K562 (cell line): ENCODE results near the gene GRIK3. TPM values are rescaled to one million over a fixed set of nuclear protein-coding genes. Genes with fewer than 3 reads are reported as not detected.

Source experiments
- ATAC-seq: fragments of 200-7000 bp; cut with Tn5 transposase; 3 replicates; pipeline ENCODE4 v1.9.1; 2020; ENCODE audit warnings: moderate library complexity
- BruUV-seq: library from RNA; stranded (reverse); fragments of 400-500 nt; replicated peaks from 2 replicates; lab custom pipeline; 2021; lab: Mats Ljungman, UMichigan
- CTCF ChIA-PET: fragments of 300-600 bp; formaldehyde crosslinking; extraction: SDS; loops from one replicate; lab custom pipeline; 2021; ENCODE audit warnings: low intra/inter-chr PET ratio; lab: Yijun Ruan, JAX
- POLR2A ChIA-PET: fragments of 300-600, 350-650 bp; sonication (Branson Sonifier 250); formaldehyde crosslinking; extraction: SDS; loops from one replicate; lab custom pipeline; 2021; ENCODE audit warnings: antibody characterized with exemption, inconsistent platforms; lab: Yijun Ruan, JAX
- DNase-seq, 4 experiments: peaks; one replicate each; pipeline versions ENCODE4 v3.0.0 to v3.0.0-alpha.2; 2011 to 2018; ENCODE audit warnings: low spot score in 3 of 4, mixed read lengths in 3 of 4; ENCODE audit errors: extremely low read depth in 1 of 4
- FAIRE-seq: peaks from 2 replicates; lab custom pipeline; 2011; peaks lifted over from hg19 to GRCh38; lab: Jason Lieb, UNC
- H2AFZ ChIP-seq: 2 replicates; pipeline ENCODE4 v1.6.0; 2011; ENCODE audit warnings: low read depth, low read length, control low read depth, inconsistent platforms
- H3K27ac ChIP-seq: fragments of 200-600 bp; 3 replicates; pipeline ENCODE4 v1.8.0; 2011; ENCODE audit warnings: low read depth, mild to moderate bottlenecking, control low read depth, inconsistent platforms, low read length, moderate library complexity, mixed read lengths; ENCODE audit errors: extremely low read depth
- H3K27me3 ChIP-seq, 2 experiments: fragments of 300-600 bp in 1 of 2; 2 replicates in 1 of 2; 3 replicates in 1 of 2; pipeline versions ENCODE4 v1.6.0 to v1.8.0; 2011; ENCODE audit warnings: inconsistent platforms in 2 of 2, low read length in 2 of 2, mild to moderate bottlenecking in 1 of 2, mixed read lengths in 1 of 2, moderate library complexity in 1 of 2; ENCODE audit not compliant: control insufficient read depth in 2 of 2, insufficient read depth in 2 of 2
- H3K36me3 ChIP-seq: fragments of 300-600 bp; 3 replicates; pipeline ENCODE4 v1.8.0; 2011; ENCODE audit warnings: mild to moderate bottlenecking, low read length, inconsistent platforms; ENCODE audit not compliant: control insufficient read depth, insufficient read depth
- H3K4me1 ChIP-seq, 2 experiments: fragments of 200-600 bp in 1 of 2; replicated peaks in 1 of 2; 2 replicates in 1 of 2; 3 replicates in 1 of 2; pipeline versions ENCODE4 v1.5.1 to v1.8.0; 2011; ENCODE audit warnings: inconsistent platforms in 2 of 2, low read length in 2 of 2, mild to moderate bottlenecking in 1 of 2, mixed read lengths in 1 of 2, moderate library complexity in 1 of 2; ENCODE audit not compliant: control insufficient read depth in 2 of 2, insufficient read depth in 2 of 2
- H3K4me2 ChIP-seq: 2 replicates; pipeline ENCODE4 v1.6.1; 2011; ENCODE audit warnings: low read length, control low read depth, inconsistent platforms, mixed read lengths; ENCODE audit not compliant: insufficient read depth
- H3K4me3 ChIP-seq: fragments of 200-600 bp; sonication (generic), shearing (Covaris generic); 2 replicates; pipeline ENCODE4 v1.5.1; 2016; ENCODE audit warnings: control low read depth, inconsistent platforms
- H3K79me2 ChIP-seq: fragments of 200-600 bp; 3 replicates; pipeline ENCODE4 v1.8.0; 2011; ENCODE audit warnings: low read length, inconsistent platforms; ENCODE audit not compliant: control insufficient read depth, insufficient read depth
- H3K9ac ChIP-seq, 2 experiments: 2 replicates each; pipeline versions ENCODE4 v1.6.0 to v1.6.1; 2011; ENCODE audit warnings: low read depth in 2 of 2, low read length in 2 of 2, control low read depth in 1 of 2, inconsistent platforms in 1 of 2, mild to moderate bottlenecking in 1 of 2, mixed read lengths in 1 of 2; ENCODE audit not compliant: insufficient read depth in 1 of 2
- H3K9me1 ChIP-seq: one replicate; pipeline ENCODE4 v1.6.0; 2011; ENCODE audit warnings: inconsistent platforms, mild to moderate bottlenecking, low read length, moderate library complexity; ENCODE audit not compliant: control insufficient read depth, insufficient read depth
- H3K9me3 ChIP-seq: replicated peaks from 2 replicates; pipeline ENCODE4 v1.5.1; 2011; ENCODE audit warnings: low read depth, low read length, inconsistent platforms; ENCODE audit not compliant: control insufficient read depth, insufficient read depth
- H4K20me1 ChIP-seq: replicated peaks from 2 replicates; pipeline ENCODE4 v1.6.1; 2011; ENCODE audit warnings: low read length, inconsistent platforms, mixed read lengths; ENCODE audit not compliant: control insufficient read depth, insufficient read depth
- ERF ChIP-seq: fragments of 450-650 bp; formaldehyde crosslinking; IDR thresholded peaks from 2 replicates; pipeline ENCODE4 v1.4.0; 2020; ENCODE audit warnings: mild to moderate bottlenecking, mixed read lengths
- GABPA ChIP-seq: fragments of 200-800 bp; sonication (Bioruptor generic); conservative IDR thresholded peaks from 2 replicates; pipeline ENCODE4 v1.6.1; 2016; ENCODE audit warnings: low read depth, missing genetic modification characterization, missing compliant biosample characterization
- ZBTB40 ChIP-seq, 2 experiments: fragments of 450-650 bp in 1 of 2; sonication (generic) in 1 of 2; formaldehyde crosslinking in 1 of 2; IDR thresholded peaks; 2 replicates each; pipeline versions ENCODE4 v1.7.1 to v1.9.0; 2016 to 2022; ENCODE audit warnings: inconsistent platforms in 1 of 2, mild to moderate bottlenecking in 1 of 2, missing genetic modification reagents in 1 of 2
- ZNF143 ChIP-seq: sonication (generic); formaldehyde crosslinking; IDR thresholded peaks from 2 replicates; pipeline ENCODE4 v1.9.0; 2022; ENCODE audit warnings: mild to moderate bottlenecking, missing genetic modification reagents
- ZNF311 ChIP-seq: fragments of 250-450 bp; sonication (Bioruptor Pico); IDR thresholded peaks from 2 replicates; pipeline ENCODE4 v1.4.0; 2020; ENCODE audit warnings: mild to moderate bottlenecking, moderate library complexity
- WGBS: fragments of 100-300 bp; shearing (Covaris generic); methylation state at CpG from one replicate; pipeline ENCODE4 v1.1.6; 2016; ENCODE audit warnings: low coverage, mixed read lengths; ENCODE audit not compliant: insufficient coverage; ENCODE audit errors: missing lambda C conversion rate; 5-methylcytosine and 5-hydroxymethylcytosine counted together
- in situ Hi-C: fragments of 300-500 bp; cut with MboI; formaldehyde crosslinking; loops from 4 replicates; pipeline ENCODE4 v1.15.0; 2018; ENCODE audit warnings: inconsistent platforms, mixed read lengths
- intact Hi-C: fragments of 100-400 bp; cut with micrococcal nuclease; formaldehyde crosslinking; loops from 2 replicates; pipeline ENCODE4 v1.14.2; 2022
- polyA plus RNA-seq, 8 experiments: library from polyadenylated mRNA; depleted of rRNA in 4 of 8; stranded (reverse) in 5 of 8; unstranded in 3 of 8; fragments of >200 nt; fragmentation: Nextera tagmentation in 2 of 8; fragmentation: Illumina TruSeq in 1 of 8; extraction: Ambion mirVana in 2 of 8; extraction: Trizol in 1 of 8; gene quantifications; 2 replicates each; pipeline versions ENCODE4 v1.2.1 to v1.2.3, GENCODE V29; 2011 to 2014; ENCODE audit warnings: inconsistent platforms in 1 of 8, missing spikeins in 1 of 8
- total RNA-seq, 7 experiments: library from RNA; depleted of rRNA in 6 of 7; stranded (reverse); fragments of >200 nt in 6 of 7; fragmentation: Illumina TruSeq in 2 of 7; extraction: Trizol in 2 of 7; gene quantifications; 2 replicates each; pipeline versions ENCODE4 v1.2.1 to v1.2.3, GENCODE V29; 2011 to 2021; ENCODE audit warnings: low replicate concordance in 1 of 7

Gene GRIK3
- total and polyA plus RNA-seq, 9 of the 15 experiments (the other 6 are each of a cell fraction or from before 2014, with no cell fraction given) = not detected

GRCh38 chr1:36851595-36851994 is 182.7 kb downstream of the GRIK3 start:
- Histone ChIP-seq H3K79me2 (no peaks in the 10 kb centered on the region), H3K27ac (no peak overlapping the region), H3K4me3 (no peak overlapping the region), H3K9me1 (no peaks in the 10 kb centered on the region), H3K4me2 (no peak overlapping the region), H2AFZ (no peak overlapping the region), H3K9me3 (no peaks in the 10 kb centered on the region), H3K9ac (no peak overlapping the region), H4K20me1 (peaks cover 33% of the 10 kb centered on the region), H3K27me3 (peaks cover 46 to 81% of the 10 kb centered on the region in 2 experiments; a peak in 4 of 5 replicates), H3K4me1 (no peaks in the 10 kb centered on the region), H3K36me3 (no peaks in the 10 kb centered on the region)
- FAIRE-seq = no peak
- ChIA-PET POLR2A (interaction anchor here (0.5 to 1.2 kb wide), 5 partner anchors 13 to 1839 kb away, joined by 3 to 6 read pairs (median 4); no protein-coding TSS in a partner anchor), CTCF (no interaction called here)
- whole genome bisulfite sequencing = 0% methylated on average over 4 of the region's 4 CpGs
- DNase-seq = no peak
- TF ChIP-seq ZNF311 (CRISPR knock-in tag) (no peak), ZNF143 (CRISPR knock-in tag) (no peak), GABPA (no peak), ERF (CRISPR knock-in tag) (no peak), ZBTB40 (IDR thresholded peaks at IDR 0.05) (no peak), ZBTB40 (CRISPR knock-in tag; IDR thresholded peaks at IDR 0.05) (no peak)
- in situ Hi-C loops (no loop called here), intact Hi-C loops (no loop called here)
- no peak for ATAC-seq
- BruUV-seq = no TSS peak
